ENCODE measurements around the gene PLEKHA7. TPM values are rescaled to one million over a fixed set of nuclear protein-coding genes. Genes with fewer than 3 reads are reported as not detected.
A peak's percentile ranks its signal among the peaks of the same experiment; 100 is the strongest.

The PLEKHA7 gene
- total and polyA plus RNA-seq, 2 experiments from 2014 or later = 40.8 to 167 TPM

DNA sequence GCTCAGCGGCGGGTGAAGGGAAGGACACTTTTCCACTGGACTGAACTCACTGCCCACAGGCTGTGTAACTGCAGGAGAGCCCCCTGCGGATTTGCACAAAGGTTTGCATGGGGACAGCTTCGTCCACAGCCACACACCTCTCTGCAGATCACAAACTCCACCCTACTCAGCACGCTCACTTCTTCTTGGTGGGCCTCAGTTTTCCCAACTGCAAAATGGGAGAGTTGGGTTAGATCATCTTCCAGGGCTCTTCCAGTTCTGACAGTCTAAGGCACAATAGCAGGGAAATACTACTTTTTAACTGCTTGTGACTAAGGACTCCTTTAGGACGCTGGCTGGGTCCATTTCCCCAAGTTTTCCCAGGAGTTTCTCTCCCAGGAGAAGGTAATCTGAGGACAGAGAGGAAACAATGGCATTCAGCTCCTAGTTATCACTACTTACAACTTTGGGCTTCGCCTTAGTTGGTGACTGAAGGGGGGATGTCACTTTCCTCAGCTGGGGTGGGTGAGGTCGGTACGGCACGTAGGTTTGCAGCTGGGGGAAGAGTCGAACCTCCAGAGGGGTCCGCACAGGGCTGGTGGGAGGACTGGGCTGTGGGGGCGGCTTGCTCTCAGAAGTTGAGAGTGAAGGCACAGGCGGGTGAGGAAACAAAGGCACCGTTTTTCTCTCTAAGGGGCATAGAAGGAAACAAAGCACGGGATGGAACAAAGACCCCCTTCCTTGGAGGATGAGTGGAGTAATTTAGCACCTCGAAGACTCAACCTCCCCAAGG, 220.0 kb downstream of the PLEKHA7 start:
- no peak for TF ChIP-seq CTCF (IDR thresholded peaks at IDR 0.05; ENCODE audit: low read depth, low read length)
- Histone ChIP-seq H3K4me1 (ENCODE audit: low read depth) (no peaks in the 10 kb centered on the region), H3K4me3 (no peak overlapping the region), H3K36me3 (peaks cover 52% of the 10 kb centered on the region), H3K9me3 (ENCODE audit: low read depth) (no peaks in the 10 kb centered on the region), H3K27ac (no peak overlapping the region), H3K27me3 (no peaks in the 10 kb centered on the region)
- DNase-seq (ENCODE audit: low read depth in 1 of 2, low spot score in 1 of 2) = no peak

DNA sequence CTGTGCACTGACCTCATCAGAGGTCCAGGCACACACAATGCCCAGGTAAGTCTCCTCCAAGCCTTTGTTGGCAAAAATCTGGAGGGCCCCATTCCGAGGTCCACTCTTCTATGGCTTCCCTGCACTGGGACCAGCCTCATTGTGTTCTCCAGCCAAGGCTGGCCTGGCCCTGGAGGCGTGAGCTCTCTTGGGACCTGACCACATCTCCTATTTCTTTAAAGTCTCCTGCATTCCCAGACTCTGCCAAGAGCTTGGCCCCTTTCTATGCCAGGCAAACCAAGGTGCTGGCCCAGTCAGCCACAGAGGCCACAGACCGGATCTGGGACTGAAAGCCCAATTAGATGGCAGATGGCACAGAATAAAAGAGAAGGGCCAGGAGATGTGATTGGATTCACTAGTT, 220.7 kb downstream of the PLEKHA7 start:
- Histone ChIP-seq H3K27ac (no peak overlapping the region), H3K27me3 (no peaks in the 10 kb centered on the region)
- TF ChIP-seq CTCF (IDR thresholded peaks at IDR 0.05; ENCODE audit: low read depth, low read length) = no peak

GRCh38 chr11:16793009-16793408, 221.2 kb downstream of the PLEKHA7 start:
- Histone ChIP-seq H3K9me3 (ENCODE audit: low read depth) (no peaks in the 10 kb centered on the region), H3K27me3 (no peaks in the 10 kb centered on the region), H3K4me1 (ENCODE audit: low read depth) (no peaks in the 10 kb centered on the region), H3K27ac (no peak overlapping the region), H3K4me3 (no peak overlapping the region), H3K36me3 (peaks cover 52% of the 10 kb centered on the region)
- no peak for DNase-seq (ENCODE audit: low read depth in 1 of 2, low spot score in 1 of 2)
- no peak for TF ChIP-seq CTCF (IDR thresholded peaks at IDR 0.05; ENCODE audit: low read depth, low read length)

More for the DNA sequence above, 220.7 kb downstream of the PLEKHA7 start:
- Histone ChIP-seq H3K4me3 (no peak overlapping the region), H3K4me1 (ENCODE audit: low read depth) (no peaks in the 10 kb centered on the region), H3K9me3 (ENCODE audit: low read depth) (no peaks in the 10 kb centered on the region), H3K36me3 (peaks cover 52% of the 10 kb centered on the region)
- DNase-seq (ENCODE audit: low read depth in 1 of 2, low spot score in 1 of 2) = no peak

DNA sequence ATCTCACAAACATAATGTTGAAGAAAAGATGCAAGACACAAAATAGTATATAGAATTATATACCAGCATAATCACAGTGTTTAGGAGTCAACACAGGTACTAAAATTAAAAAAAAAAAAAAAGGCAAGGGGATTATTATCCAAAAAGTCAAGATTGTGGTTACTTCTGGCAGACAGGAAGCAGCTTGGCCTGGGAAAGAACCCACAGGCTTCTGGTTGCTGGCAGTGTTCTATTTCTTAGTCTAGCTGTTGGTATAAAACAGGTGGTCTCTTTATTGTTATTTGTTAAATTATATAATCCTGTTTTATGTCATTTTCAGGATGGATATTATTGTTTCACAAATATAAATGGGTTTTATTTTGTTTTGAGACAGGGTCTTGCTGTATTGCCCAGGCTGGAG, 221.8 kb downstream of the PLEKHA7 start:
- TF ChIP-seq CTCF (IDR thresholded peaks at IDR 0.05; ENCODE audit: low read depth, low read length) = no peak
- Histone ChIP-seq H3K27me3 (no peaks in the 10 kb centered on the region), H3K36me3 (peaks cover 51% of the 10 kb centered on the region), H3K4me3 (no peak overlapping the region), H3K9me3 (ENCODE audit: low read depth) (no peaks in the 10 kb centered on the region), H3K27ac (no peak overlapping the region), H3K4me1 (ENCODE audit: low read depth) (no peaks in the 10 kb centered on the region)
- DNase-seq (ENCODE audit: low read depth in 1 of 2, low spot score in 1 of 2) = peak in 1 of 2 donors; percentile 61

DNA sequence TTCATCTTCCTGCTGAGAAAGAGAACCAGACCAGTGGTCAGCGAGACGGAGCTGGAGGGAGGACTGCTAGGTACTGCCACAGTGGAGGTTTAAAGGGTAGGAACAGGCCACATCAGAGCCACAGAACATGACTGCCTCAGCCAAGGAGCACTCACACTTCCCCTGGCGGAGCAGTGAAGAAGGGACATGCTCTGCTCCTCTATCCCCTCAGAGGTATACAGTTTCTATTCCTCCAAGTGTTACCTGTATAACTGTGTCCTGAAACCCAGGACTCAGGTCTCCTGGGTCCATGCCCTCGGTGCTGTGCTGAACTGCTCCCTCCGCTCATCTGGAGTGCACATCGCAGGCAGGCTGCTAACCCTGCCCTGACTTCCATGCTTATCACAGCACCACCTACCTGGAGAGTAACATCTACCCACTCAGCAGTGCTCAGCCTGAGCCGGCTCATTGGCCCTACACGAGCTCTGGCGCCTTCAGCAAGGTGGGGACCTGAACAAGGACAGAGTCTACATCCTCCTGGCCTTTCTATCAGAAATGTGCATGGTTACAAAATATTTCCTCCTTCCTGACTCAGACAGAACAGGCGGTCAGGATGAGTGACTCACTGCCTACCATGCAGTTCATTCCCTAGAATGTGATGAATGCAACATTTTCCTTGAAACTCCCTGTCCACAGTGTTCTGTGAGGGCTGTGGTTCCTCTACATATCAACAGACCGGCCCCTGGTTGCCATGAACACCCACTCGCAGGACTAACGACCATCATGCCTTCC, 222.8 kb downstream of the PLEKHA7 start:
- H3K36me3 ChIP-seq = peaks cover 49% of the 10 kb centered on the region
- no peak overlapping the region for H3K4me3 ChIP-seq
- TF ChIP-seq CTCF (IDR thresholded peaks at IDR 0.05; ENCODE audit: low read depth, low read length) = no peak
- peak in 1 of 2 donors; percentile 96 for DNase-seq (ENCODE audit: low read depth in 1 of 2, low spot score in 1 of 2)
- H3K9me3 ChIP-seq (ENCODE audit: low read depth) = no peaks in the 10 kb centered on the region
- peak overlapping the region; percentile 27 for H3K27ac ChIP-seq
- no peaks in the 10 kb centered on the region for H3K4me1 ChIP-seq (ENCODE audit: low read depth)
- H3K27me3 ChIP-seq = no peaks in the 10 kb centered on the region

Data from cardiac muscle cell (in vitro differentiated cells and primary cell).